Measurements from ENCODE around the gene GABRG3.
"Not testable (repeated sequence)": the region's sequence is repeated elsewhere in the genome, so short reads cannot be mapped to it uniquely, and the experiment has no call there.

Gene GABRG3

GRCh38 chr15:27336676-27337075 lies 365.7 kb downstream of the GABRG3 start:
- no peak for DNase-seq (ENCODE audit: low read depth)

GRCh38 chr15:27339138-27339537 lies 368.2 kb downstream of the GABRG3 start:
- no peak for DNase-seq (ENCODE audit: low read depth)

GRCh38 chr15:27341780-27342343 lies 370.9 kb downstream of the GABRG3 start:
- DNase-seq (ENCODE audit: low read depth): no peak

GRCh38 chr15:27342991-27343390 lies 372.0 kb downstream of the GABRG3 start:
- no peak for DNase-seq (ENCODE audit: low read depth)

GRCh38 chr15:27352136-27352535 lies 381.2 kb downstream of the GABRG3 start:
- DNase-seq (ENCODE audit: low read depth): no peak

- no peak for DNase-seq (ENCODE audit: low read depth)
Measured at GRCh38 chr15:27353856-27354255, 382.9 kb downstream of the GABRG3 start.

- DNase-seq (ENCODE audit: low read depth): no peak
Measured at GRCh38 chr15:27358751-27359434, 387.9 kb downstream of the GABRG3 start.

- DNase-seq (ENCODE audit: low read depth): no peak
Measured at GRCh38 chr15:27359586-27359985, 388.6 kb downstream of the GABRG3 start.

- DNase-seq (ENCODE audit: low read depth): no peak
Measured at GRCh38 chr15:27360316-27360715, 389.3 kb downstream of the GABRG3 start.

GRCh38 chr15:27361438-27361837 lies 390.5 kb downstream of the GABRG3 start:
- no peak for DNase-seq (ENCODE audit: low read depth)

GRCh38 chr15:27365456-27365855 lies 394.5 kb downstream of the GABRG3 start:
- no peak for DNase-seq (ENCODE audit: low read depth)

GRCh38 chr15:27377391-27377790 lies 406.4 kb downstream of the GABRG3 start:
- DNase-seq (ENCODE audit: low read depth): not testable (repeated sequence)

GRCh38 chr15:27382361-27383025 lies 411.5 kb downstream of the GABRG3 start:
- DNase-seq (ENCODE audit: low read depth): no peak

GRCh38 chr15:27383726-27384125 lies 412.7 kb downstream of the GABRG3 start:
- DNase-seq (ENCODE audit: low read depth): no peak

- DNase-seq (ENCODE audit: low read depth): no peak
Measured at GRCh38 chr15:27392163-27392562, 421.2 kb downstream of the GABRG3 start.

GRCh38 chr15:27396521-27396920 lies 425.5 kb downstream of the GABRG3 start:
- no peak for DNase-seq (ENCODE audit: low read depth)

GRCh38 chr15:27396996-27397395 lies 426.0 kb downstream of the GABRG3 start:
- DNase-seq (ENCODE audit: low read depth): no peak

GRCh38 chr15:27398631-27399161 lies 427.7 kb downstream of the GABRG3 start:
- DNase-seq (ENCODE audit: low read depth): no peak

- DNase-seq (ENCODE audit: low read depth): no peak
Measured at GRCh38 chr15:27399241-27399640, 428.3 kb downstream of the GABRG3 start.

- no peak for DNase-seq (ENCODE audit: low read depth)
Measured at GRCh38 chr15:27401471-27401870, 430.5 kb downstream of the GABRG3 start.

GRCh38 chr15:27408428-27408827 lies 437.4 kb downstream of the GABRG3 start:
- no peak for DNase-seq (ENCODE audit: low read depth)

- no peak for DNase-seq (ENCODE audit: low read depth)
Measured at GRCh38 chr15:27410996-27411605, 440.1 kb downstream of the GABRG3 start.

GRCh38 chr15:27412415-27412814 lies 441.4 kb downstream of the GABRG3 start:
- no peak for DNase-seq (ENCODE audit: low read depth)

Measured in fibroblast of the conjunctiva (primary cell).